ENCODE measurements around the gene IGFL2.
"Not testable (repeated sequence)": the region's sequence is repeated elsewhere in the genome, so short reads cannot be mapped to it uniquely, and the experiment has no call there.

DNA sequence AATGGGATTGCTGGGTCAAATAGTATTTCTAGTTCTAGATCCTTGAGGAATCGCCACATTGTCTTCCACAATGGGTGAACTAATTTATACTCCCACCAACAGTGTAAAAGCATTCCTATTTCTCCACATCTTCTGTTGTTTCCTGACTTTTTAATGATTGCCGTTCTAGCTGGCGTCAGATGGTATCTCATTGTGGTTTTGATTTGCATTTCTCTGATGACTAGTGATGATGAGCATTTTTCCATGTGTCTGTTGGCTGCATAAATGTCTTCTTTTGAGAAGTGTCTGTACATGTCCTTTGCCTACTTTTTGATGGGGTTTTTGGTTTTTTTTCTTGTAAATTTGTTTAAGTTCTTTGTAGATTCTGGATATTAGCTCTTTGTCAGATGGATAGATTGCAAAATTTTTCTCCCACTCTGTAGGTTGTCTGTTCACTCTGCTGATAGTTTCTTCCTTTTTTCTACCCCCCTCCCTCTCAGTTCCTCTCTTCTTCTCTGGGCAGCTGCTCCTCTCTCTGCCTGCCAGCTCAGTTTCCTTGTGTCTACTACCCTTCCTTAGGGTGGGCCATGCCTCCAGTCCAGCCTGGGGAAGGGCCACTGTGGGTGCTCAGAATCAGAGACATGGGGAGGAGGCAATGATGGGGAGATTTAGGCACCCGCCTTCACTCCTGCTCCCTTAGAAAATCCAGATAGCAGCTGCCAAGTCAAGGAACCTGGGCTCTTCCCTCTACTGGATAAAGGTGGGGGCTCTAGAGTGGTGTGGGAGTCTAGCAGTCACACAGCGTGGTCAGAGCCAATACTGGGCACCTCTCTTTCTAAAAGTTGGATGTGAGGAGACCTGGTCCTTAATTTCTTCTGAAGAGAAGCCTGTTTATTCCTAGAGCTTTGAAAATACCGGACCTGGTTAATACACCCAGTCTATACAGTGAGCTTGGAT, 37.0 kb downstream of the IGFL2 start:
- not testable (repeated sequence) for TF ChIP-seq YY1 (IDR thresholded peaks at IDR 0.05; ENCODE audit: insufficient read depth, insufficient read length); ZNF274 (IDR thresholded peaks at IDR 0.05; ENCODE audit: low read depth, low read length); SUZ12 (IDR thresholded peaks at IDR 0.05; ENCODE audit: extremely low read depth, insufficient read depth, insufficient read length)

Data from NT2/D1 (cell line).